ENCODE data around the gene AMH. TPM values are rescaled to one million over a fixed set of nuclear protein-coding genes. Genes with fewer than 3 reads are reported as not detected.

Gene AMH
- total and polyA plus RNA-seq, 2 of the 13 experiments (the other 11 are each of a cell fraction or from before 2014, with no cell fraction given), result 0.03 to 0.18 TPM

- Histone ChIP-seq H3K4me2 (ENCODE audit: low read depth, low read length) (peak overlapping the region; percentile 85), H3K27ac (ENCODE audit: extremely low read length, insufficient read depth, low read length) (no peak overlapping the region), H3K4me1 (ENCODE audit: insufficient read depth, low read length) (peaks cover 40% of the 10 kb centered on the region), H2AFZ (ENCODE audit: low read length) (no peak overlapping the region), H4K20me1 (ENCODE audit: insufficient read depth, low read length) (no peaks in the 10 kb centered on the region), H3K9ac (ENCODE audit: insufficient read depth, low read depth, low read length) (no peak overlapping the region; the same call in 1 of the 2 replicates), H3K79me2 (ENCODE audit: insufficient read depth, low read length) (no peaks in the 10 kb centered on the region), H3K9me3 (ENCODE audit: low read length) (no peaks in the 10 kb centered on the region), H3K4me3 (replicated peaks in 1 of 3; ENCODE audit: insufficient read depth in 1 of 3, low read depth in 2 of 3, low read length in 3 of 3) (peak overlapping the region in 2 of 3 experiments; percentile 22 to 67; a peak in 2 of 6 replicates), H3K36me3 (replicated peaks in 1 of 2; ENCODE audit: control insufficient read depth in 1 of 2, insufficient read depth in 2 of 2, low read length in 2 of 2) (no peaks in the 10 kb centered on the region), H3K27me3 (ENCODE audit: control insufficient read depth in 1 of 2, insufficient read depth in 2 of 2, low read length in 2 of 2) (peaks cover 3 to 5% of the 10 kb centered on the region in 2 experiments; a peak in 3 of 5 replicates)
- 44% methylated on average over 15 of the region's 20 CpGs for WGBS (ENCODE audit: low lambda C conversion rate)
- intact Hi-C loops (cut with micrococcal nuclease; ENCODE audit: unreplicated experiment) (no loop called here), in situ Hi-C loops (cut with HindIII; ENCODE audit: extremely low pct_ligation_motif_present, low pct_unique_long_range_greater_than_20kb) (no loop called here)
- peak; percentile 64 for DNase-seq (ENCODE audit: low spot score)
- no TSS peak for BruUV-seq (replicated peaks)
- peak; percentile 49 for ATAC-seq
- ChIA-PET CTCF (ENCODE audit: low intra/inter-chr PET ratio, low total read pairs) (interaction anchor here (0.6 to 1.9 kb wide), 6 partner anchors 9 to 98 kb away, joined by 3 to 12 read pairs (median 5); partner anchors contain the start of genes PLEKHJ1 and SF3A2), POLR2A (interaction anchor here (1.0 to 2.3 kb wide), 5 partner anchors 9 to 19 kb away, joined by 3 to 9 read pairs (median 5); no protein-coding TSS in a partner anchor)
- peak; percentile 51 for FAIRE-seq
- TF ChIP-seq ZBTB7B (CRISPR knock-in tag; IDR thresholded peaks at IDR 0.05) (peak; percentile 55; the same call in 1 of the 2 replicates), ZNF709 (CRISPR knock-in tag; IDR thresholded peaks at IDR 0.05) (0 out of 2 replicates have a peak, but pooled peaks have one; percentile 36), TEAD3 (CRISPR knock-in tag; optimal IDR thresholded peaks at IDR 0.05; ENCODE audit: borderline replicate concordance) (peak; percentile 51), NRL (CRISPR knock-in tag; IDR thresholded peaks at IDR 0.05; ENCODE audit: borderline replicate concordance) (0 out of 2 replicates have a peak, but pooled peaks have one; percentile 16), ZFY (CRISPR knock-in tag; IDR thresholded peaks at IDR 0.05) (peak; percentile 65), MIER3 (CRISPR knock-in tag; IDR thresholded peaks at IDR 0.05; ENCODE audit: borderline replicate concordance) (no peak), CBFB (CRISPR knock-in tag; IDR thresholded peaks at IDR 0.05) (no peak), ELF1 (CRISPR knock-in tag; IDR thresholded peaks at IDR 0.05) (peak; percentile 32; the same call in 1 of the 2 replicates), ZNF263 (CRISPR knock-in tag; IDR thresholded peaks at IDR 0.05) (no peak), ZNF20 (CRISPR knock-in tag; IDR thresholded peaks at IDR 0.05) (no peak), ZNF770 (CRISPR knock-in tag; IDR thresholded peaks at IDR 0.05) (0 out of 2 replicates have a peak, but pooled peaks have one; percentile 22)
- TF ChIP-seq, protein P1, sequence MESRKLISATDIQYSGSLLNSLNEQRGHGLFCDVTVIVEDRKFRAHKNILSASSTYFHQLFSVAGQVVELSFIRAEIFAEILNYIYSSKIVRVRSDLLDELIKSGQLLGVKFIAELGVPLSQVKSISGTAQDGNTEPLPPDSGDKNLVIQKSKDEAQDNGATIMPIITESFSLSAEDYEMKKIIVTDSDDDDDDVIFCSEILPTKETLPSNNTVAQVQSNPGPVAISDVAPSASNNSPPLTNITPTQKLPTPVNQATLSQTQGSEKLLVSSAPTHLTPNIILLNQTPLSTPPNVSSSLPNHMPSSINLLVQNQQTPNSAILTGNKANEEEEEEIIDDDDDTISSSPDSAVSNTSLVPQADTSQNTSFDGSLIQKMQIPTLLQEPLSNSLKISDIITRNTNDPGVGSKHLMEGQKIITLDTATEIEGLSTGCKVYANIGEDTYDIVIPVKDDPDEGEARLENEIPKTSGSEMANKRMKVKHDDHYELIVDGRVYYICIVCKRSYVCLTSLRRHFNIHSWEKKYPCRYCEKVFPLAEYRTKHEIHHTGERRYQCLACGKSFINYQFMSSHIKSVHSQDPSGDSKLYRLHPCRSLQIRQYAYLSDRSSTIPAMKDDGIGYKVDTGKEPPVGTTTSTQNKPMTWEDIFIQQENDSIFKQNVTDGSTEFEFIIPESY (CRISPR knock-in tag; IDR thresholded peaks at IDR 0.05), result peak; percentile 14; the same call in 1 of the 2 replicates
- TF ChIP-seq, protein P2, sequence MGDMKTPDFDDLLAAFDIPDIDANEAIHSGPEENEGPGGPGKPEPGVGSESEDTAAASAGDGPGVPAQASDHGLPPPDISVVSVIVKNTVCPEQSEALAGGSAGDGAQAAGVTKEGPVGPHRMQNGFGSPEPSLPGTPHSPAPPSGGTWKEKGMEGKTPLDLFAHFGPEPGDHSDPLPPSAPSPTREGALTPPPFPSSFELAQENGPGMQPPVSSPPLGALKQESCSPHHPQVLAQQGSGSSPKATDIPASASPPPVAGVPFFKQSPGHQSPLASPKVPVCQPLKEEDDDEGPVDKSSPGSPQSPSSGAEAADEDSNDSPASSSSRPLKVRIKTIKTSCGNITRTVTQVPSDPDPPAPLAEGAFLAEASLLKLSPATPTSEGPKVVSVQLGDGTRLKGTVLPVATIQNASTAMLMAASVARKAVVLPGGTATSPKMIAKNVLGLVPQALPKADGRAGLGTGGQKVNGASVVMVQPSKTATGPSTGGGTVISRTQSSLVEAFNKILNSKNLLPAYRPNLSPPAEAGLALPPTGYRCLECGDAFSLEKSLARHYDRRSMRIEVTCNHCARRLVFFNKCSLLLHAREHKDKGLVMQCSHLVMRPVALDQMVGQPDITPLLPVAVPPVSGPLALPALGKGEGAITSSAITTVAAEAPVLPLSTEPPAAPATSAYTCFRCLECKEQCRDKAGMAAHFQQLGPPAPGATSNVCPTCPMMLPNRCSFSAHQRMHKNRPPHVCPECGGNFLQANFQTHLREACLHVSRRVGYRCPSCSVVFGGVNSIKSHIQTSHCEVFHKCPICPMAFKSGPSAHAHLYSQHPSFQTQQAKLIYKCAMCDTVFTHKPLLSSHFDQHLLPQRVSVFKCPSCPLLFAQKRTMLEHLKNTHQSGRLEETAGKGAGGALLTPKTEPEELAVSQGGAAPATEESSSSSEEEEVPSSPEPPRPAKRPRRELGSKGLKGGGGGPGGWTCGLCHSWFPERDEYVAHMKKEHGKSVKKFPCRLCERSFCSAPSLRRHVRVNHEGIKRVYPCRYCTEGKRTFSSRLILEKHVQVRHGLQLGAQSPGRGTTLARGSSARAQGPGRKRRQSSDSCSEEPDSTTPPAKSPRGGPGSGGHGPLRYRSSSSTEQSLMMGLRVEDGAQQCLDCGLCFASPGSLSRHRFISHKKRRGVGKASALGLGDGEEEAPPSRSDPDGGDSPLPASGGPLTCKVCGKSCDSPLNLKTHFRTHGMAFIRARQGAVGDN (CRISPR knock-in tag; IDR thresholded peaks at IDR 0.05), result peak; percentile 40; the same call in 1 of the 2 replicates
- TF ChIP-seq, protein P3, sequence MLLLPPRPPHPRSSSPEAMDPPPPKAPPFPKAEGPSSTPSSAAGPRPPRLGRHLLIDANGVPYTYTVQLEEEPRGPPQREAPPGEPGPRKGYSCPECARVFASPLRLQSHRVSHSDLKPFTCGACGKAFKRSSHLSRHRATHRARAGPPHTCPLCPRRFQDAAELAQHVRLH (CRISPR knock-in tag; IDR thresholded peaks at IDR 0.05; ENCODE audit: borderline replicate concordance, low read depth), result peak; percentile 48; the same call in 1 of the 2 replicates
Measured at GRCh38 chr19:2254064-2254872, 5.1 kb downstream of the AMH start.

Measured in HepG2 (cell line).